PC-3 (cell line): ENCODE results near the gene FOXL3. TPM values are rescaled to one million over a fixed set of nuclear protein-coding genes. Genes with fewer than 3 reads are reported as not detected.

Source experiments
- ATAC-seq: fragments of 200-7000 bp; cut with Tn5 transposase; 2 replicates; pipeline ENCODE4 v1.9.1; 2020; ENCODE audit warnings: mild to moderate bottlenecking, moderate library complexity
- BruUV-seq: library from RNA; stranded (reverse); fragments of 400-500 nt; replicated peaks from 2 replicates; lab custom pipeline; 2021; lab: Mats Ljungman, UMichigan
- CTCF ChIA-PET: fragments of 300-600 bp; sonication (Branson Sonifier 250); formaldehyde crosslinking; loops from one replicate; lab custom pipeline; 2022; ENCODE audit warnings: antibody characterized with exemption; lab: Charles Lee
- POLR2A ChIA-PET: fragments of 300-600 bp; sonication (Branson Sonifier 250); formaldehyde crosslinking; loops from one replicate; lab custom pipeline; 2022; ENCODE audit warnings: antibody characterized with exemption; ENCODE audit not compliant: unreplicated experiment; lab: Charles Lee
- DNase-seq: peaks from one replicate; pipeline ENCODE4 v3.0.0-alpha.2; 2015
- H2AFZ ChIP-seq: fragments of 300-600 bp; sonication (generic); 2 replicates; pipeline ENCODE4 v1.6.0; 2016; ENCODE audit warnings: antibody characterized with exemption, low read length
- H3F3A ChIP-seq: fragments of 300-600 bp; sonication (generic); one replicate; pipeline ENCODE4 v1.6.0; 2017; ENCODE audit warnings: antibody characterized with exemption, low read length, control low read depth, mild to moderate bottlenecking; ENCODE audit not compliant: unreplicated experiment
- H3K27ac ChIP-seq: fragments of 300-600 bp; sonication (generic); 2 replicates; pipeline ENCODE4 v1.5.1; 2016; ENCODE audit warnings: mild to moderate bottlenecking, low read length
- H3K27me3 ChIP-seq: fragments of 300-600 bp; sonication (generic); 2 replicates; pipeline ENCODE4 v1.6.1; 2016; ENCODE audit warnings: low read length, mixed read lengths
- H3K36me3 ChIP-seq: fragments of 300-600 bp; sonication (generic); 2 replicates; pipeline ENCODE4 v1.6.1; 2016; ENCODE audit warnings: low read depth, mixed run types, low read length, mixed read lengths
- H3K4me1 ChIP-seq: fragments of 300-600 bp; sonication (generic); 2 replicates; pipeline ENCODE4 v1.5.1; 2016; ENCODE audit warnings: low read length; ENCODE audit not compliant: insufficient read depth
- H3K4me2 ChIP-seq: fragments of 300-600 bp; sonication (generic); 2 replicates; pipeline ENCODE4 v1.6.0; 2016; ENCODE audit warnings: low read length
- H3K4me3 ChIP-seq: fragments of 300-600 bp; sonication (generic); 2 replicates; pipeline ENCODE4 v1.5.1; 2016; ENCODE audit warnings: mild to moderate bottlenecking, low read length, mixed read lengths
- H3K79me2 ChIP-seq: fragments of 300-600 bp; sonication (generic); 2 replicates; pipeline ENCODE4 v1.6.1; 2017; ENCODE audit warnings: low read length, mixed read lengths
- H3K9ac ChIP-seq: fragments of 300-600 bp; sonication (generic); 2 replicates; pipeline ENCODE4 v1.6.0; 2016; ENCODE audit warnings: mild to moderate bottlenecking, low read length
- H3K9me2 ChIP-seq: fragments of 300-600 bp; sonication (generic); replicated peaks from 2 replicates; pipeline ENCODE4 v1.6.1; 2016; ENCODE audit warnings: mixed run types, low read length, mixed read lengths
- H3K9me3 ChIP-seq: fragments of 300-600 bp; sonication (generic); 2 replicates; pipeline ENCODE4 v1.6.1; 2016; ENCODE audit warnings: low read length, mixed read lengths
- H4K20me1 ChIP-seq: fragments of 300-600 bp; sonication (generic); 2 replicates; pipeline ENCODE4 v1.6.1; 2016; ENCODE audit warnings: low read length, mixed read lengths
- EZH2 ChIP-seq: fragments of 300-600 bp; sonication (generic); IDR thresholded peaks from one replicate; pipeline ENCODE4 v1.6.1; 2017; ENCODE audit warnings: antibody characterized with exemption, mild to moderate bottlenecking, low read length; ENCODE audit not compliant: unreplicated experiment
- EZH2phosphoT487 ChIP-seq: fragments of 300-600 bp; sonication (generic); IDR thresholded peaks from 2 replicates; pipeline ENCODE4 v1.6.1; 2018; ENCODE audit warnings: mild to moderate bottlenecking, antibody characterized with exemption, low read length, borderline replicate concordance
- intact Hi-C: fragments of 100-400 bp; cut with micrococcal nuclease; formaldehyde crosslinking; loops from 2 replicates; pipeline ENCODE4 v1.9.0; 2023
- total RNA-seq: library from RNA; depleted of rRNA; stranded (reverse); fragments of >200 nt; gene quantifications from 2 replicates; pipeline ENCODE4 v1.2.3, GENCODE V29; 2014
- TF ChIP-seq, protein P1 (sequence below): fragments of 300-600 bp; sonication (generic); conservative IDR thresholded peaks from 2 replicates; pipeline ENCODE4 v1.5.1; 2017; ENCODE audit warnings: antibody characterized with exemption, low read depth, mild to moderate bottlenecking, low read length

Gene FOXL3
- total RNA-seq, 1 experiment from 2014 or later: not detected

GRCh38 chr7:304574-305409 is 14.8 kb downstream of the FOXL3 start:
- ChIA-PET CTCF (no interaction called here), POLR2A (no interaction called here)
- Histone ChIP-seq H3F3A (no peaks in the 10 kb centered on the region), H3K4me1 (no peaks in the 10 kb centered on the region), H3K4me2 (no peak overlapping the region), H2AFZ (no peak overlapping the region), H3K79me2 (no peaks in the 10 kb centered on the region), H3K27ac (no peak overlapping the region), H3K4me3 (no peak overlapping the region), H3K36me3 (no peaks in the 10 kb centered on the region), H4K20me1 (no peaks in the 10 kb centered on the region), H3K9me2 (no peaks in the 10 kb centered on the region), H3K9me3 (no peaks in the 10 kb centered on the region; the same call in 1 of the 2 replicates), H3K27me3 (no peaks in the 10 kb centered on the region), H3K9ac (no peak overlapping the region)
- intact Hi-C loops: no loop called here
- BruUV-seq: no TSS peak
- ATAC-seq (no peak), DNase-seq (no peak)
- no peak for TF ChIP-seq EZH2phosphoT487

- Histone ChIP-seq H3K79me2 (no peaks in the 10 kb centered on the region), H3K4me3 (no peak overlapping the region), H3K4me1 (no peaks in the 10 kb centered on the region), H3K27me3 (no peaks in the 10 kb centered on the region), H3K36me3 (no peaks in the 10 kb centered on the region), H3K9me3 (no peaks in the 10 kb centered on the region; the same call in 1 of the 2 replicates), H3K9me2 (no peaks in the 10 kb centered on the region), H2AFZ (no peak overlapping the region), H3F3A (no peaks in the 10 kb centered on the region), H3K9ac (no peak overlapping the region), H3K27ac (no peak overlapping the region), H4K20me1 (no peaks in the 10 kb centered on the region), H3K4me2 (no peak overlapping the region)
- intact Hi-C loops: no loop called here
- POLR2A ChIA-PET: no interaction called here
- CTCF ChIA-PET: no interaction called here
- DNase-seq (no peak), ATAC-seq (no peak)
- TF ChIP-seq, protein P1, sequence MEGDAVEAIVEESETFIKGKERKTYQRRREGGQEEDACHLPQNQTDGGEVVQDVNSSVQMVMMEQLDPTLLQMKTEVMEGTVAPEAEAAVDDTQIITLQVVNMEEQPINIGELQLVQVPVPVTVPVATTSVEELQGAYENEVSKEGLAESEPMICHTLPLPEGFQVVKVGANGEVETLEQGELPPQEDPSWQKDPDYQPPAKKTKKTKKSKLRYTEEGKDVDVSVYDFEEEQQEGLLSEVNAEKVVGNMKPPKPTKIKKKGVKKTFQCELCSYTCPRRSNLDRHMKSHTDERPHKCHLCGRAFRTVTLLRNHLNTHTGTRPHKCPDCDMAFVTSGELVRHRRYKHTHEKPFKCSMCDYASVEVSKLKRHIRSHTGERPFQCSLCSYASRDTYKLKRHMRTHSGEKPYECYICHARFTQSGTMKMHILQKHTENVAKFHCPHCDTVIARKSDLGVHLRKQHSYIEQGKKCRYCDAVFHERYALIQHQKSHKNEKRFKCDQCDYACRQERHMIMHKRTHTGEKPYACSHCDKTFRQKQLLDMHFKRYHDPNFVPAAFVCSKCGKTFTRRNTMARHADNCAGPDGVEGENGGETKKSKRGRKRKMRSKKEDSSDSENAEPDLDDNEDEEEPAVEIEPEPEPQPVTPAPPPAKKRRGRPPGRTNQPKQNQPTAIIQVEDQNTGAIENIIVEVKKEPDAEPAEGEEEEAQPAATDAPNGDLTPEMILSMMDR: no peak
- no peak for TF ChIP-seq EZH2
- TF ChIP-seq EZH2phosphoT487: no peak
- BruUV-seq: no TSS peak
Measured at GRCh38 chr7:305410-306151, 15.6 kb downstream of the FOXL3 start.

GRCh38 chr7:307970-308369 is 18.0 kb downstream of the FOXL3 start:
- TF ChIP-seq EZH2 (no peak), EZH2phosphoT487 (no peak)
- TF ChIP-seq, protein P1: no peak
- Histone ChIP-seq H2AFZ (no peak overlapping the region), H3K4me1 (no peaks in the 10 kb centered on the region), H3K27ac (no peak overlapping the region), H3K9ac (no peak overlapping the region), H4K20me1 (no peaks in the 10 kb centered on the region), H3K79me2 (no peaks in the 10 kb centered on the region), H3K27me3 (peaks cover 23% of the 10 kb centered on the region), H3K9me2 (no peaks in the 10 kb centered on the region), H3K36me3 (no peaks in the 10 kb centered on the region), H3F3A (no peaks in the 10 kb centered on the region), H3K4me3 (no peak overlapping the region), H3K9me3 (no peaks in the 10 kb centered on the region; the same call in 1 of the 2 replicates), H3K4me2 (no peak overlapping the region)
- no peak for ATAC-seq
- no peak for DNase-seq
- ChIA-PET CTCF (no interaction called here), POLR2A (no interaction called here)
- intact Hi-C loops: no loop called here
- BruUV-seq: no TSS peak
